Astrocyte of the spinal cord (primary cell): ENCODE measurements around the gene TBC1D22A.

Experiments
- DNase-seq: peaks from one replicate; pipeline ENCODE4 v3.0.0; 2011; ENCODE audit warnings: low read depth, low spot score
- H3K4me3 ChIP-seq: 2 replicates; pipeline ENCODE4 v1.5.1; 2011; ENCODE audit warnings: low read depth, mild to moderate bottlenecking, low read length, moderate library complexity
- in situ Hi-C: cut with HindIII; loops from 2 replicates; pipeline ENCODE4 v1.10.0; 2017; ENCODE audit warnings: low sequenced_read_pairs
- TF ChIP-seq, protein P1 (sequence below): IDR thresholded peaks from 2 replicates; pipeline ENCODE4 v1.5.1; 2012; ENCODE audit warnings: low read depth, mild to moderate bottlenecking, low read length, inconsistent platforms

Gene TBC1D22A

DNA sequence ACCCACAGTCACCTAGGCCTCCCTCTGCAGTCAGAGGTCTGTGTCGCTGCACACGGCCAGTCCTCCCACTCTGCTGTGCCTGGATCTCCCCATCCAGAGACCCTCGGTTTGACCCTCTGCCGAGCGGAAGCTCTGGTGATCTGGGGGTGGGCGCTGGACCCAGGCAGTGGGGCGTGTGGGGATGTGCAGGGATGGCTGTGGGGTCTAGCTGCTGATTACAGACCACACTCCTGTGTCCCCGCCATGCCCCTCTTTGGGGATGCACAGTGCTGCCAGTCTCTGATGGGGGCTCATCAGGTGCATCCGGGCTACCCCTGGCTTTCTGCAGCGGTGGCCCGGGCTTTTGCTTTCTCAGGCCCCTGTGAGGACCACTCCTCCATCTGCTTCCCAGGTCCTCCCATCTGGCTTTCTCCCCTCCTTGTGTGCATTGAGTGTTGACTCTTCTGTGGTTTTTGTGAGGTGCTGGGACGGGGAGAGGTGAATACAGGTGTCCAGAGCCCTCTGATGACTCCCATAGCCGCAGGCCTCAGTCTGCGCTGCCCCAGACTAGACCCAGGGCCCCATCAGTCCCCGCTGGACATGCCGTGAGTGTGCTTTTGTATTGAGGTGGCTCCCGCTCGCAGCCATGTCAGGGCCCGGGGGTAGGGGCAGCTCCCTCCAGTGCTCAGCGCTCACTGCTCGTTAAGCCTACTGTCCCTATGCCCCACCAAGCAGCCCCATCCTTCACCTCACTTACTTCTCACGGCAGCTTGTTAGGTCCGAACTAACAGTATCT is 251.6 kb downstream of the TBC1D22A start:
- DNase-seq = no peak

DNA sequence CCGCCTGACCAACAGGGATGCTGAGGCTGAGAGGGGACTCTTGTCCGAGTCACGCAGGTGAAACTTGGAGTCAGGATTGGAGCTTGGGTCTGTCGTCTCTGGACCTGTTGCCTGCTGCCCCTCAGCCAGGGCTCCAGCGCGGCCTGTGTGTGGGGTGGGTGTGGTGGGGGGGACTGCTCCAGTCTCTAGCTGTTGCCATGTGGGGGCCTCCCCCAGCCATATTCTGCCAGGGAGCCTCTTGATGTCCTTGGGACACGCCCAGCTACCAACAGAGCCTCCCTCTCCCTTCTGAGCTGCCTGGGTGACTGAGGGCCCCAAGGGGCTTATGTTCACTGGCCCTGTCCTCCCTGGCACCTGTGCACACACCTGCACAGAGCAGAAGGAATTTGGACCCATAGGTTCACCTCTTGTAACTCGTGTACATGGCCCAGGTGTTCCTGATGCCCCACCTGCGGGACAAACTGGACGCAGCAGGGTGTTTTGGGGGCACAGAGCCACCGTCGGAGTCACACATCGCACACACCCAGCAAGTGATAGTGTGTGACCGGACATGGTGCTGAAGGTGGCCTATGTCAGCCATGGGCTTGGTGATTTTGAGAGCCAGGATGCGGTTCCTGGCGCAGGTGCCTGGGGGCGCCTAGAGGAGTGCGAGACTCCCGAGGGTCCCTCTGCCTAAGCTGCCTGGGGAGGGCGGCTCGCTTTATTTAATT is 252.3 kb downstream of the TBC1D22A start:
- DNase-seq = no peak
- H3K4me3 ChIP-seq = no peak overlapping the region
- in situ Hi-C loops = no loop called here
- TF ChIP-seq, protein P1, sequence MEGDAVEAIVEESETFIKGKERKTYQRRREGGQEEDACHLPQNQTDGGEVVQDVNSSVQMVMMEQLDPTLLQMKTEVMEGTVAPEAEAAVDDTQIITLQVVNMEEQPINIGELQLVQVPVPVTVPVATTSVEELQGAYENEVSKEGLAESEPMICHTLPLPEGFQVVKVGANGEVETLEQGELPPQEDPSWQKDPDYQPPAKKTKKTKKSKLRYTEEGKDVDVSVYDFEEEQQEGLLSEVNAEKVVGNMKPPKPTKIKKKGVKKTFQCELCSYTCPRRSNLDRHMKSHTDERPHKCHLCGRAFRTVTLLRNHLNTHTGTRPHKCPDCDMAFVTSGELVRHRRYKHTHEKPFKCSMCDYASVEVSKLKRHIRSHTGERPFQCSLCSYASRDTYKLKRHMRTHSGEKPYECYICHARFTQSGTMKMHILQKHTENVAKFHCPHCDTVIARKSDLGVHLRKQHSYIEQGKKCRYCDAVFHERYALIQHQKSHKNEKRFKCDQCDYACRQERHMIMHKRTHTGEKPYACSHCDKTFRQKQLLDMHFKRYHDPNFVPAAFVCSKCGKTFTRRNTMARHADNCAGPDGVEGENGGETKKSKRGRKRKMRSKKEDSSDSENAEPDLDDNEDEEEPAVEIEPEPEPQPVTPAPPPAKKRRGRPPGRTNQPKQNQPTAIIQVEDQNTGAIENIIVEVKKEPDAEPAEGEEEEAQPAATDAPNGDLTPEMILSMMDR = no peak

More for the DNA sequence above, 251.6 kb downstream of the TBC1D22A start:
- no peak overlapping the region for H3K4me3 ChIP-seq
- in situ Hi-C loops = no loop called here
- TF ChIP-seq, protein P1 = no peak

DNA sequence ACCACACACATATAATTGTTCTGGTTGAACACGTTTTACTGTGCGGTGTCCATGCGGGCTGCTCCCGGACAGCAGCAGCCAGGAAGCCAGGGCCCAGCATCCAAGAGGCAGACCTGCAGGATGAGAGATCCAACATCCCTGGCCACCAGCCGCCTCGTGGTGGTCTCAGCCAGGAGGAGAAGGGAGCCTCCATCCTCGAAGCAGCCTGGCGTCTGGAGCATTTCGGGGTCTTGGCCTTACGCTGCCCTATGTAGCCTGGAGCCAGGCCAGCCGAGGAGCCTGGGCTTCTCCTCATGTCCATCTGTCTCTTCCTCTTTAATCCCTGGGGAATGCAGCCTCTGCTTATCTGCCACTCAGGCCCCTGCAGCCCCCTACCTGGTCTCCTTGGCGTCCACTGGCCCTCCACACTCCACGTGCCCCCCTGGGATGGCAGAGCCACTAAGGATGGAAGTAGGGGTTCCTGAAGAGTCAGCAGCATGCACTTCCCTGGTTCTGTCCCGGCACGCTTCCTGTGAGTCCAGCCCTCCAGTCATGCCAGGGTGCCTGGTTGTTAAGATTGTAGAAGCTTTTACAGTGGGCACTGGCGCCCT is 253.2 kb downstream of the TBC1D22A start:
- TF ChIP-seq, protein P1 = no peak
- no peak overlapping the region for H3K4me3 ChIP-seq
- in situ Hi-C loops = no loop called here
- DNase-seq = no peak

DNA sequence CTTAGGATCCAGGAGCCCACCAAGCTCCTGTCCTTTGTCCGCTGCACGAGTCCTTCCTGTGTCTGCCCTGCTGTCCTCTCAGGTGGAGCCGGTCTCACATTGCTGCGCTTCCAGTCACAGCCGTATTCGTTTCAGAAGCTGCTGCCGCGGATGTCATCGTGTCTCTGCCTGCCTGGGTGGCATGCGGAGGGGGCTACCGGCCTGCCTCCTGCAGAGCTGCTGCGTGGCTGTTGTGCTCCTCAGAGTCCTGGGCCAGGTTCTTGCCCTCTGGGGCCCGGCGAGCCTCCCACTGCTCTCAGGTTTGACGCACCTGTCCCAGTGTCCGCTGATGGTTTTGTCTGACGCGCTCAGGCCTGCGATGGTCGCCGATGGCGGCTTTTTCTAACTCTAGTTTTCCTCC is 254.2 kb downstream of the TBC1D22A start:
- TF ChIP-seq, protein P1 = no peak
- in situ Hi-C loops = no loop called here
- no peak overlapping the region for H3K4me3 ChIP-seq
- DNase-seq = no peak

DNA sequence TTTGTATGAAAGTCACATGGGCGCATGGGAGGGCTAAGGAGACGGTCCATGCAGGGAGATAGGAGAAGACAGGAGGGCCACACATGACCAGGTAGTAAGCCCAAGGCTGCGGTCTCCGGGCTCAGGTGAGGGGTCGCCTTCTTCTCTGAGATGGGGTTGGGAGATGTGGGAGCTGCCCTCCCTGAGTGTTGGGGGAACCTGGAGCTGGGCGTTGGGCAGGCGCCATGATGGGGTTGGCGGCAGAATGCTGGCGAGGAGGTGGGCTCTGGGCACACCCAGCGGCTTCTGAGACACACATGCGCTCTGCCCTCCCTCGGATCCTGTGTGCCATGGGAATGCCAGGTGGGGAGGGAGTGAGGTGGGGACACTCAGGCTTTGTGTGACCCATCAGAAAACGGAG is 254.8 kb downstream of the TBC1D22A start:
- TF ChIP-seq, protein P1 = no peak
- H3K4me3 ChIP-seq = no peak overlapping the region
- DNase-seq = no peak
- in situ Hi-C loops = no loop called here

DNA sequence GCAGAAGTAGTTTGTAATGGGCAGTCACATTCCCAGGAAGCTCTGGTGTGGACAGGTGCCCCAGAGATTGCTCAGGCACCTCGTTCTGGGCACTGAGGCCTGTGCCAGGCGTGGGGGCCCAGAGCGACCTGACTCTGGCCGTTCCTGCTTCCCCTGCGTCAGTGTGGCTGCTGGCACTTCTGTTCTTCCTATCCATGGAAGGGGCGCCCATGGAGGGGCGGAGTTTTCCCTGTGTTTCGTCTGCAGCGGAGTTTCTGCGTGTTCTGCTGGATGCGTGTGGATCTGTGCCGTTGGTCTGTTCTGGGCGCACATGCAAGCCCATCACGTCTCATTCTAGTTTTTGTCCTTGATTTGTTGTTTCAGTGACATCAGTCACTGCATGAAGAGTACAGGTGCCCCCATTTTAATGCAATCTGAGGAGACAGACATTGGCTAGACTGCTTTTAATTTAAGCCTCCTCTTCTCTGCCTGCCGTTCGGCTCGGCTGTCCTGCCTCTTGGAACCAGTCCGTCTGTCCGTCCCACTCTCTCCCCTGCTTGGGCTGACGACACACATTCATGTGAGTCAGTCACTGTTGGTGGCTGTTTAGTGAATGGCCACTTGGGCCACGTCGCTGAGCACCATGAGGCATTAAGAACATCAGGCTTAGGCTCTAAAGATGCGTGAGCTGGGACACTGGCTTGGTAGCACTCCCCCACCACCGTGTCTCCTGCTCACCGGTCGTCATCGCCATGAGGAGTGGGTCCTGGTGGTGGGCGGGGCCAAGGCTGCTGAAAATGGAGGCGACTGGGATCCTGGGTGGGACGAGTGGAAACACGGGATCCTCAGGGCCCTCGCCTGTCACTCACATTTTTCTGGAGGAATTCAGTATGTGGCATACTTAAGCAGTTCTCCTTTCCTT is 255.8 kb downstream of the TBC1D22A start:
- in situ Hi-C loops = no loop called here
- H3K4me3 ChIP-seq = no peak overlapping the region
- TF ChIP-seq, protein P1 = no peak
- no peak for DNase-seq
